Pancreas (tissue), 10 donors: Measurements from ENCODE around the gene EHD2. TPM values are rescaled to one million over a fixed set of nuclear protein-coding genes. Genes with fewer than 3 reads are reported as not detected.
"Not testable (repeated sequence)": the region's sequence is repeated elsewhere in the genome, so short reads cannot be mapped to it uniquely, and the experiment has no call there.

Experiments
- ATAC-seq, 4 donors: fragments of 200-7000 bp; cut with Tn5 transposase; one replicate each; pipeline versions ENCODE4 v1.8.0 to v1.9.1; 2020; ENCODE audit warnings: mild to moderate bottlenecking in 4 of 4, moderate library complexity in 4 of 4
- DNase-seq, 6 donors: peaks; one replicate each; pipeline ENCODE4 v3.0.0-alpha.2; 2020
- FAIRE-seq: peaks from 2 replicates; lab custom pipeline; 2012; peaks lifted over from hg19 to GRCh38; lab: Jason Lieb, UNC
- H3K27ac ChIP-seq, 4 donors: fragments of 200-600 bp; sonication (generic); 1 replicate in 3 of 4; 2 replicates in 1 of 4; pipeline versions ENCODE4 v1.5.0 to v1.8.0; 2020
- H3K27me3 ChIP-seq, 4 donors: fragments of 200-600 bp; one replicate each; pipeline ENCODE4 v1.8.0; 2021
- H3K36me3 ChIP-seq, 3 donors: fragments of 200-600 bp; sonication (generic) in 1 of 3; one replicate each; pipeline versions ENCODE4 v1.5.0 to v1.8.0; 2020 to 2021
- H3K4me1 ChIP-seq, 3 donors: fragments of 200-600 bp; one replicate each; pipeline ENCODE4 v1.8.0; 2021
- H3K4me3 ChIP-seq, 4 donors: fragments of 200-600 bp; sonication (generic) in 2 of 4; one replicate each; pipeline versions ENCODE4 v1.5.0 to v1.8.0; 2020 to 2021
- H3K9me3 ChIP-seq, 4 donors: fragments of 200-600 bp; one replicate each; pipeline ENCODE4 v1.8.0; 2021
- WGBS, 2 donors: extraction: QIAGEN DNeasy Blood & Tissue Kit; methylation state at CpG; one replicate each; pipeline ENCODE4 v1.1.7; 2013; 5-methylcytosine and 5-hydroxymethylcytosine counted together
- intact Hi-C, 3 donors: fragments of 100-400 bp; cut with DNase I; formaldehyde crosslinking; loops; one replicate each; pipeline versions ENCODE4 v1.11.1 to v1.14.2; 2022
- polyA plus RNA-seq, 2 donors: library from polyadenylated mRNA; stranded (reverse); fragments of 200-250 nt; gene quantifications; one replicate each; pipeline ENCODE4 v1.2.3, GENCODE V29; 2013
- total RNA-seq, 6 donors: library from RNA; stranded (reverse); fragmentation: NEBNext Ultra II Directional in 4 of 6; extraction: Animal tissue kit (Norgen Biotek cat#: 25700) in 4 of 6; gene quantifications; one replicate each; pipeline versions ENCODE4 v1.2.1 to v1.2.4, GENCODE V29; 2021 to 2023
- TF ChIP-seq, protein P1 (sequence below), 4 donors: fragments of 200-600 bp; sonication (generic) in 3 of 4; IDR thresholded peaks; one replicate each; pipeline versions ENCODE4 v1.5.0 to v1.8.0; 2021; ENCODE audit warnings: antibody characterized with exemption in 4 of 4
- donor health status: healthy with polysubstance abuse.
- donor health status: DM: no; HTN: no; CAD: no; lungs with moderate emphysema.
- donor health status: DM: no; HTN: no; CAD: no.
- donor health status: control.
- donor health status: control.
- donor health status: Bipolar disorder and iron deficiency.
- donor health status: DM: yes; HTN: yes; CAD: no.
- donor health status: DM: no; HTN: no; CAD: no.
- donor health status: DM: no; HTN: no; CAD: no.
- donor health status: DM: yes; HTN: yes; CAD: no.

EHD2 gene
- total and polyA plus RNA-seq, 8 donors, result 13.4 to 28.3 (median 19.6) TPM

DNA sequence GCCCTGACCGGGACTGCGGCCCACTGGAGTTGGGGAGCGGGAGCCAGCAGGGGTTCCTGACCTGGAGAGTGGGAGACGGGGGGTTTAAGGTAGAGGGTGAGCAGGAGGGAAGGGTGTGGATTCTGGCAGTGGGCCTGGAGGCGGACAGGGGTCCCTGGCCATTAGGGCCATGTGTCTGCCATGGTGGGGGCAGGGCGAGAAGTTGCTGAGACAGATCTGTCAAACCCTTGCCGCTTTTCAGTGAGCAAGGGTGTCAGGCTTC is 53.1 kb downstream of the EHD2 start:
- ATAC-seq, result no peak
- H3K27me3 ChIP-seq, result no peaks in the 10 kb centered on the region
- WGBS, 2 donors, result 70% methylated on average over 7 of the region's 7 CpGs
- no peak for DNase-seq
- TF ChIP-seq, protein P1, sequence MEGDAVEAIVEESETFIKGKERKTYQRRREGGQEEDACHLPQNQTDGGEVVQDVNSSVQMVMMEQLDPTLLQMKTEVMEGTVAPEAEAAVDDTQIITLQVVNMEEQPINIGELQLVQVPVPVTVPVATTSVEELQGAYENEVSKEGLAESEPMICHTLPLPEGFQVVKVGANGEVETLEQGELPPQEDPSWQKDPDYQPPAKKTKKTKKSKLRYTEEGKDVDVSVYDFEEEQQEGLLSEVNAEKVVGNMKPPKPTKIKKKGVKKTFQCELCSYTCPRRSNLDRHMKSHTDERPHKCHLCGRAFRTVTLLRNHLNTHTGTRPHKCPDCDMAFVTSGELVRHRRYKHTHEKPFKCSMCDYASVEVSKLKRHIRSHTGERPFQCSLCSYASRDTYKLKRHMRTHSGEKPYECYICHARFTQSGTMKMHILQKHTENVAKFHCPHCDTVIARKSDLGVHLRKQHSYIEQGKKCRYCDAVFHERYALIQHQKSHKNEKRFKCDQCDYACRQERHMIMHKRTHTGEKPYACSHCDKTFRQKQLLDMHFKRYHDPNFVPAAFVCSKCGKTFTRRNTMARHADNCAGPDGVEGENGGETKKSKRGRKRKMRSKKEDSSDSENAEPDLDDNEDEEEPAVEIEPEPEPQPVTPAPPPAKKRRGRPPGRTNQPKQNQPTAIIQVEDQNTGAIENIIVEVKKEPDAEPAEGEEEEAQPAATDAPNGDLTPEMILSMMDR (IDR thresholded peaks at IDR 0.05), result no peak
- intact Hi-C loops, result no loop called here
- no peak overlapping the region for H3K27ac ChIP-seq
- H3K36me3 ChIP-seq, result no peaks in the 10 kb centered on the region
- H3K4me3 ChIP-seq, result no peak overlapping the region
- no peaks in the 10 kb centered on the region for H3K4me1 ChIP-seq
- H3K9me3 ChIP-seq, result no peaks in the 10 kb centered on the region
- FAIRE-seq, result no peak

DNA sequence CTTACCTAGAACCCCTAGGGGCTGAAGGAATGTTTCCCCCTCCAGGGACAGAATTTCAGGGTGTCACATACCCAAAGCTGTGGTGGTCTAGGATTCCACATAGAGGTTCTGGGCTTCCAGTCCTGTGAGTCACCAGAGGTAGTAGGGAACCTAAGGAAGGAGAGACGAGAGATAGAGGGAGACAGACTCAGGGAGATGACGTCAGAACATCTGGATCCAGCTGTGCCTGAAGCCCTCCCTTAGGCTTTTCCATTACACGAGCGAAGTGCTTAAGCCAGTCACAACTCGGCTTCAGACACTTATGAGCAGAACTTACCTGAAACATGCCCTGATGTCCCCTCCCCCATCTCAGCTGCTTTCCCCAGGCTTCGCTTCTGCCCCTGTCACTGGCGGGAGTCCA is 53.4 kb downstream of the EHD2 start:
- no peak for FAIRE-seq
- ATAC-seq, result no peak
- TF ChIP-seq, protein P1 (IDR thresholded peaks at IDR 0.05), result no peak
- Histone ChIP-seq H3K4me1 (no peaks in the 10 kb centered on the region), H3K27me3 (no peaks in the 10 kb centered on the region), H3K36me3 (no peaks in the 10 kb centered on the region), H3K27ac (no peak overlapping the region), H3K4me3 (no peak overlapping the region), H3K9me3 (no peaks in the 10 kb centered on the region)
- WGBS, 2 donors, result 79 to 83% methylated on average over 7 of the region's 7 CpGs
- intact Hi-C loops, result no loop called here
- DNase-seq, result no peak

DNA sequence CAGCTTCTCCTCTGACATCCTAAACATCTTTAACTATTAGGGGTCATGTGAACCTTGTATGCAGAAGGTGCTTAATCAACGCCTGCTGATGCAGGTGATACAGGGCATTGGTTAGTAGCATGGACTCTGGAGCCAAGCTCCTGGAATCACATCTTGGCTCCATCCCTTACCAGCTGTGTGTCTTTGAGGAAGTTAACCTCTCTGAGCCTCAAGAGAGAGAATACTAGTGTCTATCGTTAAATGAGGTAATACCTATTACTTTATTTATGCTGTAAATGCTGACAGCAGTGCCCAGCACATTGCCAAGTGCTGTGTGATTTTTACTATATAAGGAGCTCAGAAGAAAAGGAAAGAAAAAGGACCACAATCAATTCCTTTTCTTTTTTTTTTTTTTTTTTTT is 54.1 kb downstream of the EHD2 start:
- FAIRE-seq, result no peak
- intact Hi-C loops, result no loop called here

DNA sequence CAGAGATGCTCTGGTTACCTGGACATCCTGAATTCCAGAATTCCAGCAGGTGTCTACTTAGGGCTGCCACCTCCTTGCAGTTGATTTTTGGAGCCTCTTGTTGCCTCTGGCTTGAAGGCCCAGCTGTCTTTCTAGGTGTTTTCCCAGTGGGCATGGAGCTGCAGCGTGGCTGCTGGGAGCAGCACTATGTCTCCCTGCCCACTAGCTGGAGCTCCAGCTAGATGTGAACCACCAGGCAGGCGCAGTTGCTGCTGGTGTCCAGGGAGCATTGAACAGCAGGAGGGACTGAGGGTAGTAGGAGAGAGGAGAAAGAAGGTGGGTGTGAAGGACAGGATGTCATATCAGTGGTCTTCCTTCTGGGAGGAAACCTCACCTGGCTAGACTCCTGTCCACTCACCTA is 55.4 kb downstream of the EHD2 start:
- Histone ChIP-seq H3K27ac (no peak overlapping the region), H3K9me3 (no peaks in the 10 kb centered on the region), H3K27me3 (no peaks in the 10 kb centered on the region), H3K36me3 (no peaks in the 10 kb centered on the region), H3K4me1 (no peaks in the 10 kb centered on the region), H3K4me3 (no peak overlapping the region)
- 63 to 71% methylated on average over 2 of the region's 2 CpGs for WGBS, 2 donors
- no peak for ATAC-seq
- TF ChIP-seq, protein P1 (IDR thresholded peaks at IDR 0.05), result no peak
- FAIRE-seq, result no peak
- intact Hi-C loops, result no loop called here
- no peak for DNase-seq

More for the DNA sequence above, 54.1 kb downstream of the EHD2 start:
- TF ChIP-seq, protein P1 (IDR thresholded peaks at IDR 0.05), result no peak
- Histone ChIP-seq H3K4me3 (no peak overlapping the region), H3K27ac (no peak overlapping the region), H3K36me3 (no peaks in the 10 kb centered on the region), H3K4me1 (no peaks in the 10 kb centered on the region), H3K27me3 (no peaks in the 10 kb centered on the region), H3K9me3 (no peaks in the 10 kb centered on the region)
- WGBS, 2 donors, result 41 to 42% methylated on average over 2 of the region's 2 CpGs
- DNase-seq (no peak), ATAC-seq (no peak)

DNA sequence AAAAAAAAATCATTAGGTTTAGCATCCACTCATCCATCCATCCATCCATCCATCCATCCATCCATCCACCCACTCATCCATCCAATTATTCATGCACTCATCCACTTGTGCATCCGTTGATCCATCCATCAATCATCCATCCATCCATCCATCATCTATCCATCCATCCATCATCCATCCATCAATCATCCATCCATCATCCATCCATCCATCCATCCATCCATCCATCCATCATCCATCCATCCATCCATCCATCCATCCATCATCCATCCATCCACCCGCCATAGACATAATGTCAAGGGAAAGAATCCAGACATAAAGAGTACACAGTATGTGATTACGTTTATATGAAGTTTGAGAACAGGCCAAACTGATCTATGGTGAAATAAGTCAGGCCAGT is 56.3 kb downstream of the EHD2 start:
- Histone ChIP-seq H3K4me3 (no peak overlapping the region), H3K27me3 (no peaks in the 10 kb centered on the region), H3K4me1 (no peaks in the 10 kb centered on the region), H3K27ac (no peak overlapping the region), H3K36me3 (no peaks in the 10 kb centered on the region), H3K9me3 (no peaks in the 10 kb centered on the region)
- intact Hi-C loops, result no loop called here
- 60 to 64% methylated on average over 3 of the region's 3 CpGs for WGBS, 2 donors
- DNase-seq (no peak), FAIRE-seq (no peak), ATAC-seq (no peak)
- TF ChIP-seq, protein P1 (IDR thresholded peaks at IDR 0.05), result no peak

DNA sequence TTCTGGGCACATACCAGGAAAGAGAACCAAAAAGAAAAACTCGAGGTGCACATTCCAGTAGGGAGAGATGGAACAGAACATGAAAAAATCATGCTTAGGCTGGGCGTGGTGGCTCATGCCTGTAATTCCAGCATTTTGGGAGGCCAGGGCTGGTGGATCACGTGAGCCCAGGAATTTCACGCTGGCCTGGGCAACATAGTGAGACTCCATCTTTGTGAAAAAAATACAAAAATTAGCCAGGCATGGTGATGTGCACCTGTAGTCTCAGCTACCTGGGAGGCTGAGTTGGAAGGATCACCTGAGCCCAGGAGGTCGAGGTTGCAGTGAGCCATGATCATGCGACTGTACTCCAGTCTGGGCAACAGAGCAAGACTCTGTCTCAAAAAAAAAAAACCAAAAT is 58.1 kb downstream of the EHD2 start:
- H3K4me3 ChIP-seq, FAIRE-seq, DNase-seq, H3K27me3 ChIP-seq, intact Hi-C loops, H3K36me3 ChIP-seq, ATAC-seq, H3K9me3 ChIP-seq, H3K27ac ChIP-seq, H3K4me1 ChIP-seq: not testable (repeated sequence)
- WGBS, 2 donors, result 81 to 82% methylated on average over 6 of the region's 6 CpGs
